Stimulated activated CD4-positive, alpha-beta T cell treated with anti-CD3 and anti-CD28 coated beads, Interleukin-4, amount 100 ng/mL, for 24 hours (primary cell): ENCODE measurements around the gene HILPDA.
"Not testable (repeated sequence)": the region's sequence is repeated elsewhere in the genome, so short reads cannot be mapped to it uniquely, and the experiment has no call there.

Source experiments
- DNase-seq: peaks from one replicate; pipeline ENCODE4 v3.0.0-alpha.2; 2020

The HILPDA gene

DNA sequence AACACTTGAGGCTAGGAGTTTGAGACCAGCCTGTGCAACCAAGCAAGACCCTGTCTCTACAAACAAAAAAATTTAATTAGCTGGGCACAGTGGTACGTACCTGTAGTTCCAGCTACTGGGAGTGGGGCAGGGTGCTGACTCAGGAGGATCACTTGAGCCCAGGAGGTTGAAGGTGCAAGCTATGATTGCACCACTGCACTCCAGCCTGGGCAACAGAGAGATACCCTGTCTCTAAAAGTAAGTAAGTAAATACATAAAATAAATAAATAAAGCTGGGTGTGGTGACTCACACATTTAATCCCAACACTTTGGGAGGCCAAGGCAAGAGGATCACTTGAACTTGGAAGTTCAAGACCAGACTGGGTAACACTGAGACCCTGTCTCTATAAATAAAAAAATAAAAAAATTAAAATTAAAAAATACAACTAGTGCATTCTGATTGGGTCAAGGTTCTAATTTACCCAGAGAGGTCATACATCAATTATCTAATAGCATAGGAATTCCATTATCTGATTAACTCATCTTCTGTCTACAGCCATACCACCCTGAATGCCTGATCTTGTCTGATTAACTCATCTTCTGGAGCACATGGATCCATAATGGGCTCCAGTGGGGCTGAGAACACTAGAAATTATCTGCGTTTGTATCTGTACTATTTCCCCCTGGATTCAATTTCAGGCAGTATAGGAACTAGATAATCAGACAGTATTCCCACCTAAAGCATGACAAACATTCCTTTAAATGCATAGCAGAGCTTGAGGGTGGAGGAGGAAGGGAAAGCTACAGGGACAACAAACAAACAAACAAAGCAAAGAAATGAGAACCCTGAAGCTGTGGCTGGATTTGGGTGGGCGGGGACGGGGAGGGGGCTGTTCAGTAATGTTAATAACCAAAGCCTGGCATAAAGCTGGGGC is 21.0 kb upstream of the HILPDA start:
- DNase-seq, result no peak

- DNase-seq, result no peak
Measured at GRCh38 chr7:128435327-128435686, 20.4 kb upstream of the HILPDA start.

DNA sequence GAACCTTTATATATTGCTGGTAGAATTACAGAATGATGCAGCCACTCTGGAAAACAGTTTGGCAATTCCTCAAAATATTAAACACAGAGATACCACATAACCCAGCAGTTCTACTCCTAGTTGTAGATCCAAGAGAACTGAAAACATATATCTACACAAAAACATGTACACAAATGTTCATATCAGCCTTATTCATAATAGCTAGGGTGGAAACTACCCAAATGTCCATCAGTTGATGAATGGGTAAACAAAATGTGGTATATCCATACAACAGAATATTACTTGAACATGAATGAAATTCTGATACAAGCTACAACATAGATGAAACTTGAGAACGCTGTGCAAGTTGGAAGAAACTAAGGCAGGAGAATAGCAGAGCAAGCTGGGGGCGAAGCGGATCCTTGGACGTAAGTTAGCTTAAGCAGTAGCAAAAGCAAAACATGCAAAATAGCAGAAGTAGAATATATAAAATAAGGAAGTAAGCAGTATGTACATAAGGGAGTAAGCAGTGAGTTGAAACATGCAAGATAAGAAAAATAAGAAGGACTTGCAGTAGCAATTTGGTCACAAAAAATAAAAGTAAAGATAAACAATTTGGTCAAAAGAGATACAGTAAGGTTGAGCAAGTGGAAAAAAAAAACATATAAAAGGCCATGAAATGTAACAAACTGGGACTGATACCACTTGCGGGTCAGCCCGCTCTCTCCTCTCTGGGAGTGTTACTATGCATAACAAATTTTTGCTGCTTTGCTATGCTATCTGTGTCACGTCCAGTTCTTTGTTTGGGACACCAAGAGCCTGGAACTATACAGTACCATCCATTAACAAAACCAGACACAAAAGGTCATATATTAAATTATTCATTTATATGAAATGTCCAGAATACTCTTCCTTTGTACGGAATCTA is 18.0 kb upstream of the HILPDA start:
- no peak for DNase-seq

DNA sequence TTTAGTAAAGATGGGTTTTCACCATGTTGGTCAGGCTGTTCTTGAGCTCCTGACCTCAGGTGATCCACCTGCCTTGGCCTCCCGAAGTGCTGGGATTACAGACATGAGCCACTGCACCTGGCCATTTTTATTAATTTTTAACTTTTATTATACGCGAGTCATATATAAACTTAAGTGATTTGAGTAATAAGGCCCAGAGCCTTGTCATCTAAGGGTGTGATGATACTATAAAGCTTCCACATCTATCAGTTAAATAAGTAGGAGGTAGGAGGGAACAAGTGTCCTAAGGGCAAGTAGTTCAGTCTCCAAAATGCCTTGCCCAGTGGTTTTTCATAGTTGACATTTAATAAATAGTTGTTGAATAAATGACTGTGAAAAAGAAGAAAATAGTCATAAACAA is 13.3 kb upstream of the HILPDA start:
- DNase-seq, result no peak

DNA sequence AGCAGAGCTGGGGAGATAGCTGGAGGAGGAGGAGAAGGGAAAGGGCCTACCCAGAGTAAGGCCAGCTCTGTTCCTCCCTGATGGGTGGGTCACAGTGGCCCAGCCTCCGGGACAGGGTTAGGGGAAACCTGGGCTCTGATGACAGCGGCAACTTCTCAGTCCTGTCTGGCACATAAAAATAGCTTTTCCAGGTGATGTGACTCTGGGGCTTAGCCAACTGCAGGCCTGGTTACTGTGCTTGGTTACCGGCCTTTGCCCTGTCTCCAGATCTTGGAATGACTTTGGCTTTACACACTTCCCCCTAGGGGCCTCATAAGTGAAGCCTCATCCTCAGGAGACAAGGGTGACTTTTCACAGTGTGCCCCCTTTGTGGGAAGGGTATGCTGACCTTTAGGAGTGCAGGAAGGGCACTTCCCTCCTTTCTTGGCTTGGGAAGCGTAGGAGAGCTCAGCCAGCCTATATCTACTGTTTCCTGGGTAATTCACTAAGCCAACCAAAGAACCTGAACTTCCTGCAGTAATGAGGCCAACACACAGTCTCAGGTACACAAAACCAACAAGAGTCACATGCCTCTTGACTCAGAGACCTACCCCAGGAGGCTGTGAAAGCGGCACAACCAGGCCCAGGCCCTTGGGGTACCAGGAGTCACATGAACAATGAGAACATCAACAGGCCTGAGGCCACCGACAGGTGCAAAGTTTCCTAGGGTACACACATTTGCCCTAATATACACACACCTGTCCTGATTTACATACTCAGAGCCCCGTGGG is 11.7 kb upstream of the HILPDA start:
- DNase-seq, result no peak

- no peak for DNase-seq
Measured at GRCh38 chr7:128446306-128446705, 9.4 kb upstream of the HILPDA start.

DNA sequence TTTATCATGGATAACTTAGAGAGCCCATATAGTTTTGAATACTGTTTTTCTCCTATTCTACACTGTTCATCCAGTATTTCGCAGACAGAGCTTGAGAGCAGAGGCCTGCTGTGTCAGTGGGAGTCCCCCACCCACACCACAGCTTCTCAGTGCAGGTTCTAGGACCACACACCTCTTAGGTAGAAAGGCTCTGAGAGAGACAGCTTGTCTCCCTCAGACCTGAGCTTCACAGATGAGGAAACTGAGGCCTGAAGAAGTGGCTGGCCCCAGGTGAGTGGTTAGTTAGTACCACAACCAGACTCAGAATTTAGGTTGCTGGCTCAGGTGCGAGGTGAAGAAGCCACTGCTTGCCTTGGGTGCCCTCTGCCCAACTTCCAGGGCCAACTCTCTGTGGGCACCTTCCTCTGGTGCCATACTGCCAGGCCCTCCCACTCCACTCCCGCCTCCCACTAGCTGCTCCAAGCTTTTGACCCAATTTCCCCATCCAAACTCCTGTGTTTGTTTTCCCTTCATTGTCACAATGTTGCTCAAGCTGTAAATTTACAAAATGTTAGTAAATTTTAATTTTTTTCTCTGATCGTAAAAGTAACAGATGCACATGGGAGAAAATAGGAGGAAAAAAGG is 7.6 kb upstream of the HILPDA start:
- no peak for DNase-seq

DNA sequence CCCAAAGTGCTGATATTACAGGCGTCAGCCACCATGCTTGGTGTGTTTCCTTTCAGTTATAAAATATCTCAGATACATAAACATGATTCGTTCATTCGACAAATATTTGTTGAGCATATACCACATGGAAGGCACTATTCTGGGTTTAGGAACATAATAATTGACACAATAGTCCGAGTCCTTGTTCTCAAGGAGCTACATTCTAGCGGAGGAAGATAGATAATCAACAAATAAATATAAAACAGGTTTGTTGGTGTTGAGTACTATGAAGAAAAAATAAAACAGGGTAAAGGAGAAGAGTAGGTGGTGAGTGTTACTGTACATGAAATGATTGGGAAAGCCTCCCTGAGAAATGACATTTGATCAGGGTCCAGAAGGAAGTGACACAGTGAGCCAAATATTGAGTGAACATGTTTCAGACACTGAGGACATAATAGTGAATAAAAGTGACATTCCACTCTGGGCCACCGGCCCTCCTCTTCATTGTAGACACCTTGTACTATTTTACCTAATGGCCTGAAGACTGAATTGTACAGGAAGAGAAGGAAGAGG is 6.9 kb upstream of the HILPDA start:
- DNase-seq, result no peak

DNA sequence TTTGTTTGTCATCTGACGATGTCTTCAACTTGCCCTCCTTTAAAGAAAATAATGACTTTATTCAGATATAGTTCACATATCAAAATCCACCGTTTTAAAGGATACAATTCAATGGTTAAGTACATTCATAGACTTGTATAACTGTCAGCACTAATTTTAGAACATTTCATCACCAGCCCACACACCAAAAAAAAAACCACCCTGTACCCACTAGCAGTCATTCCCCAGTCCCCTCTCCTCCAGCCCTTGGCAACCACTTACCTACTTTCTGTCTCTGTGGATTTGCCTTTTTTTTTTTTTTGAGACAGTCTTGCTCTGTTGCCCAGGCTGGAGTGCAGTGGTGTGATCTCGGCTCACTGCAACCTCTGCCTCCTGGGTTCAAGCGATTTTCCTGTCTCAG is 5.3 kb upstream of the HILPDA start:
- no peak for DNase-seq

DNA sequence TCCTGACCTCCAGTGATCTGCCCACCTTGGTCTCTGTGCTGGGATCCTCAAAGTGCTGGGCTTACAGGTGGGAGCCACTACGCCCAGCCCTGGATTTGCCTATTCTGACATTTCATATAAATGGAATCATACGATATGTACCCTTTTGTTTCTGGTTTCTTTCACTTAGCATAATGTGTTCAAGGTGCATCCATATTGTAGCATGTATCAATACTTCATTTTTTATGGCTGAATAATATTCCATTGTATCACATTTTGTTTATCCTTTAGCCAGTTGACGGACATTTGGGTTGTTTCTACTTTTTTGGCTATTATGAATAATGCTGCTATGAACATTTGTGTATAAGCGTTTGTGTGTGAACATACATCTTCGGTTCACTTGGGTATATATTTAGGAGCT is 4.8 kb upstream of the HILPDA start:
- no peak for DNase-seq

DNA sequence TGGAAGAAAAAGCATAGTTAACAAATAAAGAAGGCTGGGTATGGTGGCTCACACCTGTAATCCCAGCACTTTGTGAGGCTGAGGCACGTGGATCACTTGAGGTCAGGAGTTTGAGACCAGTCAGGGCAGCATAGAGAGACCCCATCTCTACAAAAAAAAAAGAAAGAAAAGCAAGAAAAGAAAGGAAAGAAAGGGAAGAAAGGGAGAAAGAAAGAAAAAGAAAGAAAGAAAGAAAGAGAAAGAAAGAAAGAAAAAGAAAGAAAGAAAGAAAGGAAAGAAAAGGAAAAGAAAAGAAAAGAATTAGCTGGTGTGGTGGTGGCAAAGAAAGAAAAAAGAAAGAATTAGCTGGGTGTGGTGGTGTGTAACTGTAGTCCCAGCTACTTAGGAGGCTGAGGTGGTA is 3.1 kb upstream of the HILPDA start:
- no peak for DNase-seq

DNA sequence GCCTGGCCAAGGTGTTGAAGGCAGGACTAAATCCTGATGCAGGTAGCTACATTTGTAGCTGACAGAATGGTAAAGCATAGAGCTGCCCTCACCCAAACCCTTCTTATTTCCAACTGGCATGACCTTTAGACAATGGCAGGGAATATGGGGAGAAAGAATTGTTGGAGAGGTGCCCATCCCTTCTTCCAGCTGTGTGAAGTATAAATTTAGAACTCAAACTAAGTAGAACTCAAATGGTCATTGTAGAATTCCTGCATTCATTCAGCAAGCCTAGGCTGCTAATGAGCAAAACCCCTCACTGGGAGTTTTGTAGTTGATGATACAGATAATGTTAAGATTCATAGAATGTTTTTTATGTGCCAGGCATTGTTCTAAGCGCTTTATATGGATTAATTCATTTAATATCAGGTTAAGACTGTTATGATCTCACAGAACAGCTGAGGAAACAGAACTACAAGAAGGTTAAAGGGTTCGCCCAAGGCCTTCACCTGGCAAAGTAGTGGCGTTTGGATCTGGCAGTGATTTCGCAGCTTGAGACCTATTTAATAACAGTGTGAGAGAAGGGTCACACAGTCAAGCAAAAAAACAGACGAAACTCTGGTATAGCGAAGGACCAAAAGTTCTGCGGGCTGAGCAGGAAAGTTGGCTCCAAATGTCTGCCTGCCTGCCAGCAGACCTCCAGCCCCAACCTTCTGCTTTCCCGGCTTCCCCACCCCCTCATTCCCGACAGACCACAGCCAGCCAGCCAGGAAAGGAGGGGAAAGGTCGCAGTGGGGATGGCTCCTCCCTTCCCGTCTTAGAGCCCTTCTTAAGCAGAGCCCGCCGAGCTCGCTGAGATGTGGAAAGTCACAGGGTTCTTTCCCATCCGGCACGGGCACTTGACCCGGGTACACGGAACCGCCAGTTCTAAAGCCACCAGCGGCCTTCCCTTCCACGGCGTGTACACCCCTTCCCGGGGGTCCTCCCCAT is 1.6 kb upstream of the HILPDA start:
- no peak for DNase-seq

- no peak for DNase-seq
Measured at GRCh38 chr7:128454808-128455542, 703 bp upstream of the HILPDA start.

GRCh38 chr7:128456255-128456725 is 612 bp downstream of the HILPDA start:
- no peak for DNase-seq

DNA sequence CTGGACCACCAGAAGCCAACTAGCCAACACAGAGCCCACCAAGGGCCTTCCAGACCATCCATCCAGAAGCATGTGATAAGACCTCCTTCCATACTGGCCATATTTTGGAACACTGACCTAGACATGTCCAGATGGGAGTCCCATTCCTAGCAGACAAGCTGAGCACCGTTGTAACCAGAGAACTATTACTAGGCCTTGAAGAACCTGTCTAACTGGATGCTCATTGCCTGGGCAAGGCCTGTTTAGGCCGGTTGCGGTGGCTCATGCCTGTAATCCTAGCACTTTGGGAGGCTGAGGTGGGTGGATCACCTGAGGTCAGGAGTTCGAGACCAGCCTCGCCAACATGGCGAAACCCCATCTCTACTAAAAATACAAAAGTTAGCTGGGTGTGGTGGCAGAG is 1.7 kb downstream of the HILPDA start:
- DNase-seq, result not testable (repeated sequence)

DNA sequence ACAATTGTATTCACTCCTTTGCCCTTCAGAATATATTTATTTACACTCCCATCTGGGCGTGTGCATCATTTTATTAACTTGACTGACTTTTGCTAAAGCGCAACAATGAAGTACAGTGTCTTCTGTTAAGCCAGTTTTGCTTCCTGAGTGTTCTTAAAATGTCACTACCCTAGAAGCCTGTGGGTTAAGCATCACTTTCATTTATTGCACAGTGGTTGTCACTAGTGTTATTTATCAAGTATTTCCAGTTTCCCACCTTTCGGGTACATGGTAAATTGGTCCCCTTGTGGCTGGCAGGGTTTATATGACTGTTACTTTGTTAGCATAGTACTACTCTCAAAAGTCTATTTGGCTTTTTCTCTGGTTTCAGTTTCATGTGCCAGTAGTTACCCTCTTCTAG is 3.3 kb downstream of the HILPDA start:
- peak; percentile 49 for DNase-seq

- DNase-seq, result peak; percentile 68
Measured at GRCh38 chr7:128459394-128459878, 3.8 kb downstream of the HILPDA start.

DNA sequence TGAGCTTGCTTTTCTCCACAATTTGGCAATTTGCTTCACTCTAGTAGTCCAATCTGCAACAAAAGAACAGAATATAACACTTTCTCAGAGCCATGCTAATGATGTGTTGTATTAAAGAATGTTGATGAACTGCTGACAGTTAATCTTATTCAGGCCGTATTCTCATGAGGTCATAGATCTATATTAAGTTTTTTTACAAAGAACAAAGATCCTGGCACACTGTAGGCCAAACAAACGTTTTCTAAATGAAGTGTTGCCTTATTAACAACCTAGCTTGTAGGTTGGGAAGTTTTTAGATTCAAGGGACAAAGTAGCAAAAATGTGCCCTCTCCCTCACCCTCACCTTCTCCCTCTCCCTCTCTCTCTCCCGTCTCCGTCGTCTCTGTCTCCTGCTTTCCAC is 6.8 kb downstream of the HILPDA start:
- DNase-seq, result no peak

DNA sequence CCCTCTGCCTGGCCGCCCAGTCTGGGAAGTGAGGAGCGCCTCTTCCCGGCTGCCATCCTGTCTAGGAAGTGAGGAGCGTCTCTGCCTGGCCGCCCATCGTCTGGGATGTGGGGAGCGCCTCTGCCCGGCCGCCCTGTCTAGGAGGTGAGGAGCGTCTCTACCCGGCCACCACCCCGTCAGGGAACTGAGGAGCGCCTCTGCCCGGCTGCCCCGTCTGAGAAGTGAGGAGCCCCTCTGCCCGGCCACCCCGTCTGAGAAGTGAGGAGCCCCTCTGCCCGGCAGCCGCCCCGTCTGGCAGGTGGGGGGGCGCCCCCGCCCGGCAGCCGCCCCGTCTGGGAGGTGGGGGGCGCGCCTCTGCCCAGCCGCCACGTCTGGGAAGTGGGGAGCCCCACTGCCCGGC is 7.7 kb downstream of the HILPDA start:
- not testable (repeated sequence) for DNase-seq

GRCh38 chr7:128463933-128464332 is 8.3 kb downstream of the HILPDA start:
- not testable (repeated sequence) for DNase-seq
